Renal cortical epithelial cell (primary cell): ENCODE data around the gene SPO11. TPM values are rescaled to one million over a fixed set of nuclear protein-coding genes. Genes with fewer than 3 reads are reported as not detected.

Experiments used
- DNase-seq: peaks from one replicate; pipeline ENCODE4 v3.0.0-alpha.2; 2011; ENCODE audit warnings: low read depth
- total RNA-seq: library from RNA; depleted of rRNA; stranded (reverse); fragments of >200 nt; gene quantifications from 2 replicates; pipeline ENCODE4 v1.2.3, GENCODE V29; 2014

The SPO11 gene, protein sequence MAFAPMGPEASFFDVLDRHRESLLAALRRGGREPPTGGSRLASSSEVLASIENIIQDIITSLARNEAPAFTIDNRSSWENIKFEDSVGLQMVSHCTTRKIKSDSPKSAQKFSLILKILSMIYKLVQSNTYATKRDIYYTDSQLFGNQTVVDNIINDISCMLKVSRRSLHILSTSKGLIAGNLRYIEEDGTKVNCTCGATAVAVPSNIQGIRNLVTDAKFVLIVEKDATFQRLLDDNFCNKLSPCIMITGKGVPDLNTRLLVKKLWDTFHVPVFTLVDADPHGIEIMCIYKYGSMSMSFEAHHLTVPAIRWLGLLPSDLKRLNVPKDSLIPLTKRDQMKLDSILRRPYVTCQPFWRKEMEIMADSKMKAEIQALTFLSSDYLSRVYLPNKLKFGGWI
- not detected in 2 replicates for total RNA-seq

DNA sequence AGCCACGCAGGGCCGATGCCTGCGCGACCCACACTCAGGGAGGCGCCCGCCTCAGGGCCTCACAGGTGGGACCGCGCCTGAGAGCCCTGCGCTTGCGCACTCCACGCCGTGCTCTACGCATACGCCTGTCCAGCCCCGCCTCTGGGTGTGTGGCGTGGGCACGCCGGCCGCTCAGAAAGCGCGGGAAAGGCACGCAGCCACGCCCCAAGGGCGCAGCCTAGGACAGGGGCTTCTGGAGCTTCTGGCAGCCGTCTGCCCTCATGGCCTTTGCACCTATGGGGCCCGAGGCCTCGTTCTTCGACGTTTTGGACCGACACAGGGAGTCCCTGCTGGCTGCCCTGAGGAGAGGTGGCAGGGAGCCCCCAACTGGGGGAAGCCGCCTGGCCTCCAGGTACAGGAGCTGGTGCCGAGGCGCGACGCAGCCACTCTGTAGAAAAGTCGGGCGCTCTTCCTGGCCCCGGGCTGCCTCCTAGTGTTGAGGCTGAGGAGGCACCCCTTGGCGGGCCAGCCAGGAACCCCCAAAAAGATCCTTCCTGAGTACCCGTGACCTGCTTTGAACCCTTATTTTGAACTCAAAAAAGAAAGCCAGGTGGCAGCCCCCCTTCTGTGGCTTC lies at the start of gene SPO11:
Gene SPO11, plus strand, starts transcription at position 196 of the 614 bp plus-strand sequence. Its CDS starts 65 bp downstream, at position 261.
- no peak for DNase-seq

DNA sequence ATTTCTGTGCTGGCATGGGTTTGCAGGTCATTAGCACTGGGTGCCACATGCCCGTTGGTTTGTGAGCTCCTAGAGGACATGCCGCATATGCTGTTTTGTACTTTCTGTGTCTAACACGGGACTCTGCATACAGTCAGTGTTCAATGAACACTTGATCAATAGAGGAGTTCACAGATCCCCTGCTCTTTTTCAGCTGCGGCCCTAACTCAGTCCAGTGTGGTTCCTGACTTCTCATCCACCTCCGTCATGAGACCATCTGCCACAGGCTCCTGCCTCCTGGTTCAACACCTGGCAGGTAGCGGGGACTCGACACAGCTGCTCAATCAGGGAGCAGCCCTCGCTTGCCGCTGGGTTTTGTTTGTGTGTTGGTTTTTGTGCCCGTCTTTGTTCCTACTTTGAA lies 49.4 kb upstream of the SPO11 start:
- no peak for DNase-seq

DNA sequence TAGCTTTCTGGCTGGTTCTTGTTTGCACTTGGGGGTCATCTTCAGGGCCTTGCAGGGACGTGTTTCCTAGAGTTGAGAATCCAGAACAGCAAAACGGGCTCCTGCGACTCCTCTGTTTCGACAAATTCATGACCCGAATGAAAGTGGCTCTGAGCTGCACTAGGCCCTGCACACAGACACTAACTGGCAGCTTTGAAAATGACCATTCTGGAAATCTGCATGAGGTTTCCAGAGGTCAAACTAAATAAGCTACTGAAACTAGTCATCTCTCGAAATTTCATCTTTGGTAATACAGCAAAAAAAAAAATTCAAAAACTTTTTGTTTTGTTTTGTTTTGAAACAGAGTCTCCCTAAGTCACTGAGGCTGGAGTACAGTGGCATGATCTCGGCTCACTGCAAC lies 47.7 kb upstream of the SPO11 start:
- DNase-seq = no peak

DNA sequence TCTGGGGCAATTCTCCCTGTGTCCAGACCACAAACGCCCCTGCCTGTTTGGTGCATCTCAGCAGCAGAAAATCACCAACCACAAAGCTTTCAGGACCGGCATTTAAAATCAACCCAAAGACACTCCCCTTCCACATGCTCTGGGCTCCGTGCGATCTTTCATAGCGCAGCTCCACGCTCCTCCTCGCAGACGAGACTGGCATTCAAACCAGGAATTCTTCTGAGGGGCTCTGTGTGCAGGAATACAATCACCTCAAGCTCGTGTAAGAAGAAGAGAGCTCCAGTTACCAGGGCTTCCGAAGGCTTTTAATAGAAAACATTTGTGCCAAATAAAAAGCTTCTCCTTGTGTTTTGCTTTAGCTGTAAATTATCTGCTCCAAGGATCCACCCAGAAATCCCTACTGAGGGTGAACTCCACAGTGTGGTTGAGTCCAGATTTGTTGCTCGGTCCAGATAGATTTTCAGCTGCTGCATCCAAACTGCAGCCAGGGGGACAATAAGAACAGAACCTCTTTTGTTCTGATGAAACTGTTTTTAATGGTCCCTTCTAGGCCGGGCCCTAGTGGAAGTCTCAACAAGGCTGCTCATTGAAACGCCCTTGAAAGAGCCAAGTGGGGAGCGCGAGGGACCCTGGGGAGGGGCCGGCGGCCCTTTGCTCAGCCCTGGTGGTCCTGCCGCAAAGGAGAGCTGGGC lies 46.8 kb upstream of the SPO11 start:
- DNase-seq = no peak

DNA sequence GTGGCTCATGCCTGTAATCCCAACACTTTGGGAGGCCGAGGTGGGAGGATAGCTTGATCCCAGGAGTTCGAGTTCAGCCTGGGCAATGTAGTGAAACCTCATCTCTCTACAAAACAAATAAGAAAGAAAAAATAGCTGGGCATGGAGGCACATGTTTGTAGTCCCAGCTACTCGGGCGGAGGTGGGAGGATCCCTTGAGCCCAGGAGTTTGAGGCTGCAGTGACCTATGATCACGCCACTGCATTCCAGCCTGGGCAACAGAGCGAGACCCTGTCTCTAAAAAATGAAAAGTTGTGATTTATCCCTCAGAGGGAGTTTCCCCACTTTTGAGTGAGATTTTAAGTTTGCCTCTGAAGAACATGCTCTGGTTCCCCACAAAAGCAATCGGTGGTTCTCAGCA lies 45.7 kb upstream of the SPO11 start:
- DNase-seq = peak; percentile 1

DNA sequence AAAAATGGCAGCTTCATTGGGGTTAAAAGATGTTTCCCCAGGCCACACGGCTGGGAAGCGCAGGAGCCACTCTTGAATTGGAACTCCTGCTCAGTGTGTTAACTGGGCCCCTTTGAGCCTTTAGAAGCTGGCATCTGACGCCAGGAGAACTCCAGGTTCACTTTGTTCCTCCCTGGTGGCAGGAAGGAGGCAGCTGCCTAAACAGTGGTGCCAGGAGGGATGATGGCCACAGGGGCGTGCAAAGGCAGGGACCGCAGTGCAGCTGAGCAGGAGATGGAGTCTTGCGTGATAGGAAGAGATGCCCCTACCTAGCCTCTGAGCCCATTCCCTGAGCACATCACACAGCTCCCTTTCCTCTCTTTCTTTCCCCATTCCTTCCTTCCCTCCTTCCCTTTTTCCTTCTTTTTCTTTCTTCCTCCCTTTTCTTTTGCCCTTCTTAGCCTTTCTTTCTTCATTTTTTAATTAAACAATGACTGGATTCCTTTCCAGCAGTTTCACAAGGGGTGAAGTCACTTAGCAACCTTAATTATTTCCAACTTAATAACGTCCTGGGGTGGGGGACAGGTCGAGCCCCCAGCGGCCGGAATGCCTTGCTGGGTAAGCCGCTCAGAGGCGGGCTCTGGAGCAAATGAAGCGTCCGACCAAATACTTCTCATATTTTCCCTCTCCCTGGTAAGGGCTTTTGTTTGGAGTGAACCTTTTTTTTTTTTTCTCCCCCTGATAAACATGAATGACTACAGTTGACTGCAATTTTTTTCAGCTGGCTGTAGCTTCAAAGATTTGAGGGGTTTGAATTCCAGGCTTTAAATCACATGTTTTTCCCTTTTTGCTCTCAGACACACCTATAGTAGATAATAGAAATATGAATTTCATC lies 42.4 kb upstream of the SPO11 start:
- peak; percentile 6 for DNase-seq

DNA sequence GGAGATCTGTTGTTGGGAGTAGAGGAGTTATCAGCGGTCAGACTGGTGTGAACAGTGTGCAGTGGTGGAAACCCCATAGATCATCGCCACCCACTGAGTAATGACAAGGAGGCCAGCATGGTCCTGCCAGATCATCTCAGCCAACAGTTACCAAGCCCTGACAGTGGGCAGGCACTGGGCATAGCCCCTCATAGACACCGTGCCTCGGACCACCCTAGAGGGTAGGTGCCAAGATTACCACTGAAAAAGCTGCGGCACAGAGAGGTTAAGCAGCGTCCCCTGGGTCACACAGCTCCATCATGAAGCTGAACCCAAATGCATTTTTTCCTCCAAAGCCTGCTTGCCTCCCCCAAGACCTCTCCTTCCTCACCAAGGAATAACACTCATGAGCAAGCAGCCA lies 41.7 kb upstream of the SPO11 start:
- DNase-seq = no peak

DNA sequence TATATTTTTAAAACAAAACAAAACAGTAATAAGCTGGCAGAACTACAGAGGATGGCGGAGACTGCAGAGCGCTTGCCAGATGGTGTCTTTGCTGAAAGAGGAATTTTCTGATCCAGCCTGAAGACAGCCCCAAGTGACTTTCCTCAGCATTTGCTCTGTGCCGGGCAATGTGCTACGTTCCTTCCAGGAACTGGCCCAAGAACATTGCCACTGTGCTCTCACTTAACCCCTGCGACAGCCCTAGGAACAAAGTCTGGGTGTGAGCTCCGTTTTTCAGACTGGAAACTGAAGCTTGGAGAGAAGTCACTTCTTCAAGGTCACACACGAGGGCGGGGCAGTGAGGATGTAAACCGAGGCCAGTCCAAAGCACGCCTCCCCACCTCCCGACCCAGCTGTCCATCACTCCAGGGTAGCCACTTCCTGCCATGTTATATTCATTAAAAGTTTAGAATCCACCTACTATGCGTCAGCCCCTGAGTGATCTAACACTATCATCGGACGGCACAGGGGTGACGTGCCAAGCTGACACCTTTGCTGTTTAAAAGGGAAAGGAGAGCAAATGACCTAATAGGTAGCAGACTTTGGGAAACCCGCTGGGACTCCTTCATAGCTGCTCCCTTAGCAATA lies 40.8 kb upstream of the SPO11 start:
- DNase-seq = no peak

DNA sequence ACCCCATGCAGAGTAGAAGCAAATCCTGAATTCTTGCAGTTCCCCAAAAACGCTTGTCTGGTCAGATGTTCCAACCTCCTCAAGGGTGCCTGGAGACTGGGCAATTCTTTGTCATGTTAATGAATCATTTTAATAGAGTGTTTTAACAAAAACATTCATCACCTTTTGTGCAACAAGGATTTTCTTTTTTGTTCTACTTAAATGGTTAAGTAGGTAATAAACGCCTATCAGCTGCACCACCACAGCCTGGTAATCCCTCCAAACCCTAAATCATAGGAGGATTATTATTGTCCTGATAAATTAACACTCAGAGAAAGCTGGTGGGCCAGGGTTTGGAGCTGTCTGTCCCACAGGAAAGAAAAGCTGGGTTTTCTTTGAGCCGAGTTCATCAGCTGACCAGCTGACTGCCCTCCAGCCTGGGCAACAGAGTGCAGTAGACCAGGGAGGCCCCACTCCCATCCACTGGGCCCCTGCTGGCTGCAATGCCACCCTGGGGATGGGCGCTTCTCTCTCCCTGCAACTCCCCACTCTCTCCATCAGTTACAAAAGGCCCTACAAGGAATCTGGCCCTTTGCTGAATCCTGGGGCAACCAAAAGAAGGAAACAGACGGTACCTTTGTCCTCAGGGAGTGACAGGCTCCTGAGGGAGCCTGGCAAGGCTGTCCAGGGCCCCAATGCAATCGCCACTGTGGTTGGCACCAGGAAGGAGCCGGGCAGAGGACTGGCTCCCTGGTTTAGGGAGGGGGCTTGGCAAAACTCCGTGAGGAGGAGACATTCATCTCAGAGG lies 40.0 kb upstream of the SPO11 start:
- no peak for DNase-seq

DNA sequence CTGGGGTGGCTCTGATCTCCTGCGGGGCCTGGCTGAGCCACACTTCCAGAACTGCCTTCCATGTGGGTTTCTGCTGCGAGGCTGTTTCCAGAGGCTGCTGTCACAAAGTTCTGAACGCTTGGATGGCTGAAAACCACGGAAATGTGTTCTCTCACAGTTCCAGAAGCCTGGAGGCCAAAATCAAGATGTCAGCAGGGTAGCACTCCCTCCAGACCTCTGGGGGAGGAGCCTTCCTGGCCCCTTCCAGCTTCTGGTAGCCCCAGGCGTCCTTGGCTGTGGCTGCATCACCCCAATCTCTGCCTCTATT lies 39.5 kb upstream of the SPO11 start:
- DNase-seq = no peak

DNA sequence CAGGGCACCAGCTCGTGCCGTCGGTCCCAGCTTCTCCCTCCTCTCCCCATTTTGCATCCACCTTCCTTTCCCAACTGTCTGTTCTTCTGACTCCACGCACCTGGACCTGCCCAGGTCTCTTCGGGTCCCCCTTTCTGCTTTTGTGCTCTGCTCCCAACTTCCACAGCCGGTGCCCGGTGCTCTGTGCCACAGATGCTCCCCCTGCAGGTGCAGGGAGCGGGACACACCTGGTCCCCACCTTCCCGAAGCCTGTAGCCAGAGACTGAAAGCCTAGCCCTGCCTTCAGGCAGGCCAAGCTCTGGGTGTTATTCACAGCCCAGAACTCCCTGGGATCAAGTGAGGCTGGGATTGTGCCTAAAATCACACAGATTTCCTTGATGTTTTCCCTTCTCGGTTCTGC lies 38.6 kb upstream of the SPO11 start:
- DNase-seq = no peak

DNA sequence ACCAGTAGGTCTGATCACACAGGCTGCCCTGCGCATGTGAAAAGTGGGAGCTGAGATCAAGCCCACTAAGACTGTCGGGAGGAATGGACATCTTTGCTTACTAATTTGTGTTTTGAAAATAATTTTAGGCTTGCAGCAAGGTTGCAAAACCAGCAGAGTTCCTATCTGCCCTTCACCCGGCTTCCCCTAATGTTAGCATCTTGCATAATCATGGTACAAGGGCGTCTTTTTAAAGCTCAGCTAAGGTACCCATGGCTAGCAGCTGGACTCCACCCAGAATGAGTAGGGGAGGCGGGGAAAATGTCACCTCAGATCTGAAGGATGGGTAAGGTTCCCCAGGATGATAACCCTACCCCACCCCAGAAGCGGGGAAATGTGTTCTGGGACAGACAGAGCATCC lies 37.9 kb upstream of the SPO11 start:
- no peak for DNase-seq

DNA sequence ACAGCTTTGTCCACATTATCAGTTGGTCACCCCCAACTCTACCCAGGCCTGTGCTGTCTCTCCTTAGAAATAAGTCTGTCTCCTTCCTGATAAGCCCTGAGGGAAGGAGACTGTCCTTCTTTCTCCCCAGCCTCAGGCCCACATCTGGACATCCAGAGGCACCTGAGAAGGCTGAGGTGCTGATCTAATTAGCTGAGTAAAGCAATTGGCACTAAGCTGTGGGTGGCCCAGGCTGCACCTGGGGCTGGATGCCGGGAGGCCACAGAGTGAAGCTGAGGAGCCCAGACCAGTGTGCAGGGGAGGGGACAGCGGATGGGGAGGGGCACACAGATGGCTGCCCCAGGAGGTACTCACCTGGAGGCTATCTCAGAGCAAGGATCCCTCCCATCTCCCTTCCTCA lies 37.0 kb upstream of the SPO11 start:
- DNase-seq = no peak

DNA sequence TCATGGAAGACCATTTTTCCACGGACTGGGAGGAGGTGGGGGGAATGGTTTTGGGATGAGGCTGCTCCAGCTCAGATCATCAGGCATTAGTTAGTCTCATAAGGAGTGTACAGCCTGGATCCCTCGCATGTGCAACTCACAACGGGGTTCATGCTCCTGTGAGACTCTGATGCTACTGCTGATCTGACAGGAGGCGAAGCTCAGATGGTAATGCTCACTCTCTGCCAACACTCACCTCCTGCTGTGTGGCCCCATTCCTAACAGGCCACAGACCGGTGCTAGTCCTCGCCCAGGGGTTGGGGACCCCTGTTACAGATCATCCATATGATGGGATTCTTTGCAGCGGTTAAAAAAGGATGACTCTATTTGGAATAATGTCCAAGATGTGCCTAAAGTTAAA lies 35.6 kb upstream of the SPO11 start:
- DNase-seq = no peak

DNA sequence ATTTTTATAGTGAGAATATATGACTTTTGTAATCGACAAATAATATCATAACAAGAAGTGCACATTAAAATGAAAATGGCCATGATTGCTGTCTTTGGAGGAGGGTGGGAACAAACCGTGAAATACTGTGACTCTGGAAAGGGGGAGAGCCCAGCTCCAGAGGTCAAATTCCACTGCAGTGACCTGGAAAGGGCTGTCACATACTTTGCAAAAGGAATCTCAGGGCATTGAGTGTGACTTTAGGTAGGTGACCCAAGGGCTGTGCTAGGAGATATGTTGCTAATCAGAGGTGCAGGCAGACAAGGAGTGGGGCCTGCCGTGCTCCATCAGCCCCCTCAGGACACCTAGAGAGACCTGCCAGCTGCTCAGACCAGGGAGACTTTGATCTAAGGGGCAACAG lies 35.1 kb upstream of the SPO11 start:
- DNase-seq = no peak

DNA sequence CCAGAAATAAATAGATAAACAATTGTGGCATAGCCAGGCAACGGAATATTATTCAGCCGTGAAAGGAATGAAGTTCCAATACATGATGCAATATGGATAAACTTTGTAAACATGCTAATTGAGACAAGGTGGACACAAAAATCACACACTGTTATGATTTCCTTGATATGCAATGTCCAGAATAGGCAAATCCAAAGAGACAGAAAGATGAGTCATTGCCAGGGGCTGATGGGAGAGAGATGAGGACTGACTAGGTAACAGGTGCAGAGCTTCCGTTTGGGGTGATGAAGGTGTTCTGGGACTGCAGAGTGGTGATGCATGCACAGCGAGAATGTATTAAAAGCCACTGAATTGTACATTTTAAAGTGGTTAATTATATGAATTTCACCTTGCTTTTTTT lies 31.1 kb upstream of the SPO11 start:
- DNase-seq = no peak

DNA sequence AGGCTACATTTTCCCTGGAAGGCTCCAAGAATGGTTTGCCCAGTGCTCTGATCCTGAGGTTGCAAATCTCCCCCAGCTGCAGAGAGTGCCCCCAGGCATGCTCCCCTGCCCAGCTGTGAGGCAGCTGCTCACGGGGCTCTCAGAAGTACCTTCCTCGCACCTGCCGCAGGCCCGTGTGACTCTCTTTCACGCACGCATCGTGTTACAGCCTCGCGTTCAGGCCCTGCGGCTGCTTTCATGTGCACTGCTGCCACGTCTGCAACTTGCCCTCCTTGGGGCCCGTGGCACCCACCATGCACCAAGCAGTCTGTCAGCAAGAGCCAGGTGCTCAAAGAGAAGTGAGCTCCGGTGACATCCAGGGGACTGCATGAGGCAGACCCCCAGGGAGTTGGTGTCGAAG lies 28.6 kb upstream of the SPO11 start:
- no peak for DNase-seq

DNA sequence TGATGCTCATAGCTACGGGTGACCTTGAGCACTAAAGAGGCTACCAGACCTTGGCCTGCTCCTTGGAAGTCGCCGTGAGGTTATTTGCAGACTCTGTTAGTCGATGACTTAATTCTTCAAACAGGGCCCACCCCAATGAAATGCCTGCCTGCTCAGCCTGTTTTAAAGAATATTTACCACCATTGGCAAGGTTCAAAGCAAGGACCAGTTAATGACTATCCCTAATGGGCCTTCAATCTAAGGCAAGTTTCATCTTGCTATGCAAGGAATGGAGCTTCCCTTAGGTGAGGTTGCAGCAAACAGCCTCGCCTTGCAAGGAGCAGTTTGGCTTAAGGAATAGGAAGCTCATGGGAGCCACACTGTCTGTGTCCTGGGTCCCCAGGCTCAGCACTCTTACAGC lies 22.9 kb upstream of the SPO11 start:
- no peak for DNase-seq

DNA sequence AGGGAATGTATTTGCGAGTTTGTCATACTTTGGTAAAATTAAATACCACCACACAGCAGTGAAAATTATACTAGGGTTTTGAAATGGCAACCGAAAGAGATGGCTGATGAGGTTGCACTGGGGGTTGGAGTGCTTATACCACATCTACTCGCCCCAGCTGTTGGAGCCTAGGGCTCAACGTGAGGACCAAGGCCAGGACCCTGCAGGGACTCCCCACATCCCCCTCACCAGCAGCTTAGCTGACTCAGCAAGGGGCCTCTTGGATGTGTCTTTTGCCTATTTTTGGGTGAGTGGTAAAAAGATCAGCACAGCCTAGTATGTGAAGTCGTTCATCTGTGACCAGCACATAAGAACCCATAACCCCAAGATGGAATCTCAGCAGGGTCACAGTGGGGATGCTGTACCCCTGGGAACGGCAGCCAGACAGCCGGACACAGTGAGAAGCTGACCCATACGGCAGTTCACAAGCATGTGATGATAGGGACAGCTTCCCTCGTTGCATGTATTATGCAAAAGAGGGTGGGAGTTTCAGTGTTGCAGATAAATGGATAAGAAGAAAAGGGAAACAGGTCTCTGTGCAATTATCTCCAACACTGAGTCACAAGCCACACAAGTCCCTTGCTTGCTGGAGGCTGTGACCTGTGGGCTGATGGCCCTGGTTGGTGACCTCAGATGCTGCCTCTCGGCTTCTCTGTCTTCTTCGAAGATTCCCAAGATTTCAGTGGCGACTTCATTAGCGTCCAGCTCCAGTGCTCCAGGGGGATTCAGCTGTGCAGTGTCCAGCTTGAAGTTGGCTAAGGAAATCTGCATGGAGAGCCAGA lies 20.9 kb upstream of the SPO11 start:
- DNase-seq = no peak

DNA sequence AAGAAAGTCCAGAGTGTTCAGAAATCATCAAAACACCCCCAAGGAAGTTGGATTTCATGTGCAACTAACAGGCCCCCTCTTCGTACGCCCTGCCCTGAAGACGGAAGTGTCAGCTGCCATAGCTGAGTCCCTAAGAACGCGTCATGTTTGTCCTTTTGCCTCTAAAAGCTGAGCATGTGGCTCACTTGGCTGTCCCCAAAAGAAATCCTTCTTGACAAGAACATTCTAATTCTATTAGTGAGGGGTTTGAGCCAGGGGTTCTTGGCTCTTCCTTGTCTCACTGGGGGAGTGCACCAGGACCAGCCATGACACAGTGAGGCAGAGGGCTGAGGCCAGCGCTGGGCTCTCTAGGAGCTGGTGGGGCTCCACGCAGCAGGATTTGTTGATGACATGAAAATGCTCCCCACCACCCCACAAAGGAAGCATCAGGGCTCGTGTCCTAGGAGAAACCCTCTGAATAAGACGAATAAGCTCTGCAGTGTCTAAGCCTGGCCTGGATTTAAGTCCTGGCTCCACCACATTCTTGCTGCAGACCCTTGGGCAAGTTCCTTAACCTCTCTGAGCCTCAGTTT lies 20.0 kb upstream of the SPO11 start:
- DNase-seq = no peak
